ENCODE measurements around the gene CCNL2.

DNA sequence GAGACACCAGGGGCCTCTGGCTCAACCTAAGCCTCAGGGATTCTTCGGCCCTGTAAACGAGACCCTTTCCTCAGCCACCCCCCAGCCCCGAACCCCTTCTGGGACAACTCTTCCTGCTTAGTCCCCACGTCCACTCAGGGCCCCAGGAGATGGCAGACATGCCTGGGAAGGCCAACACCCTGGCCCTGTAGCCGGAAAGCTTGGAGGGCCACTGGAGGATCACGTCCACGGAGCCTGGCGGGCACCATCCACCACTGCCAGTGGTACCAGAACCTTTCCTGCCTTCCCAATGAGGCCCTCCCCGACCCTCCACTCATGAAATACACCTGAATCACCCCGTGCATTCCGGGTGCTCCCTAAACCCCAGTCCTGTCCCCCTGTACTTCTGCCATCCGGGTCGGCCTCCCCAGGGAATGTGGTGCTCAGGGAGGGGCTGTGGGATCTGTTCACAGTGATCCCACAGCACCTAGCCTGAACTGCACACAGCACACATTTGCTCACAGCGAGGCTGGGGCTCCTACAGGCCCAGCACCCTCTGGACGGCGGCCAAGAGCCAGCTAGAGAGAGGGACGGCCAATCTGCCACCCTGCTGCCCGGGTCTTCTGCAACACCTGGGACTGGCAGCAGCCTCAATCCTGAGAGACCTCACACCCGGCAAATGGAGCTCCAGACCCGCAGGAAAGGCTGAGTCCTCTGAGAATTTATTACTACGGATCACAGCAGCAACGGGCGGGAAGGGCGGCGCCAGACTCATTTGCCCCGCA lies 25.9 kb downstream of the CCNL2 start:
- no peak for TF ChIP-seq POLR2A (IDR thresholded peaks at IDR 0.05)
- TF ChIP-seq, protein P1, sequence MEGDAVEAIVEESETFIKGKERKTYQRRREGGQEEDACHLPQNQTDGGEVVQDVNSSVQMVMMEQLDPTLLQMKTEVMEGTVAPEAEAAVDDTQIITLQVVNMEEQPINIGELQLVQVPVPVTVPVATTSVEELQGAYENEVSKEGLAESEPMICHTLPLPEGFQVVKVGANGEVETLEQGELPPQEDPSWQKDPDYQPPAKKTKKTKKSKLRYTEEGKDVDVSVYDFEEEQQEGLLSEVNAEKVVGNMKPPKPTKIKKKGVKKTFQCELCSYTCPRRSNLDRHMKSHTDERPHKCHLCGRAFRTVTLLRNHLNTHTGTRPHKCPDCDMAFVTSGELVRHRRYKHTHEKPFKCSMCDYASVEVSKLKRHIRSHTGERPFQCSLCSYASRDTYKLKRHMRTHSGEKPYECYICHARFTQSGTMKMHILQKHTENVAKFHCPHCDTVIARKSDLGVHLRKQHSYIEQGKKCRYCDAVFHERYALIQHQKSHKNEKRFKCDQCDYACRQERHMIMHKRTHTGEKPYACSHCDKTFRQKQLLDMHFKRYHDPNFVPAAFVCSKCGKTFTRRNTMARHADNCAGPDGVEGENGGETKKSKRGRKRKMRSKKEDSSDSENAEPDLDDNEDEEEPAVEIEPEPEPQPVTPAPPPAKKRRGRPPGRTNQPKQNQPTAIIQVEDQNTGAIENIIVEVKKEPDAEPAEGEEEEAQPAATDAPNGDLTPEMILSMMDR (IDR thresholded peaks at IDR 0.05): no peak
